ENCODE data around the gene JPT1. TPM values are rescaled to one million over a fixed set of nuclear protein-coding genes. Genes with fewer than 3 reads are reported as not detected.

Gene JPT1
- total RNA-seq, 1 experiment from 2014 or later, result 342 TPM

GRCh38 chr17:75105126-75106080 is 48.9 kb downstream of the JPT1 start:
- ChIA-PET POLR2A (interaction anchor here (0.6 to 1.9 kb wide), 11 partner anchors 9 to 155 kb away, joined by 3 to 7 read pairs (median 3); partner anchors contain the start of gene NUP85), CTCF (interaction anchor here (0.5 to 6.0 kb wide), 23 partner anchors 8 to 485 kb away, joined by 3 to 48 read pairs (median 4); partner anchors contain the start of gene SLC16A5)
- no peaks in the 10 kb centered on the region for H3K27me3 Mint-ChIP-seq (ENCODE audit: insufficient read depth, unreplicated experiment)
- DNase-seq (ENCODE audit: unreplicated experiment), result peak; percentile 60
- TF ChIP-seq, protein P1, sequence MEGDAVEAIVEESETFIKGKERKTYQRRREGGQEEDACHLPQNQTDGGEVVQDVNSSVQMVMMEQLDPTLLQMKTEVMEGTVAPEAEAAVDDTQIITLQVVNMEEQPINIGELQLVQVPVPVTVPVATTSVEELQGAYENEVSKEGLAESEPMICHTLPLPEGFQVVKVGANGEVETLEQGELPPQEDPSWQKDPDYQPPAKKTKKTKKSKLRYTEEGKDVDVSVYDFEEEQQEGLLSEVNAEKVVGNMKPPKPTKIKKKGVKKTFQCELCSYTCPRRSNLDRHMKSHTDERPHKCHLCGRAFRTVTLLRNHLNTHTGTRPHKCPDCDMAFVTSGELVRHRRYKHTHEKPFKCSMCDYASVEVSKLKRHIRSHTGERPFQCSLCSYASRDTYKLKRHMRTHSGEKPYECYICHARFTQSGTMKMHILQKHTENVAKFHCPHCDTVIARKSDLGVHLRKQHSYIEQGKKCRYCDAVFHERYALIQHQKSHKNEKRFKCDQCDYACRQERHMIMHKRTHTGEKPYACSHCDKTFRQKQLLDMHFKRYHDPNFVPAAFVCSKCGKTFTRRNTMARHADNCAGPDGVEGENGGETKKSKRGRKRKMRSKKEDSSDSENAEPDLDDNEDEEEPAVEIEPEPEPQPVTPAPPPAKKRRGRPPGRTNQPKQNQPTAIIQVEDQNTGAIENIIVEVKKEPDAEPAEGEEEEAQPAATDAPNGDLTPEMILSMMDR (IDR thresholded peaks at IDR 0.05; ENCODE audit: unreplicated experiment), result peak; percentile 71
- no TSS peak for BruUV-seq (replicated peaks)
- H3K4me3 Mint-ChIP-seq (ENCODE audit: unreplicated experiment), result no peak overlapping the region
- no peaks in the 10 kb centered on the region for H3K4me1 Mint-ChIP-seq (ENCODE audit: insufficient read depth, unreplicated experiment)
- intact Hi-C loops (cut with micrococcal nuclease), result loop anchor here (1.0 kb wide), 1 partner anchor 35 kb away; no protein-coding TSS in a partner anchor
- no peaks in the 10 kb centered on the region for H3K9me3 Mint-ChIP-seq (ENCODE audit: unreplicated experiment)
- H3K27ac Mint-ChIP-seq (ENCODE audit: low read depth, unreplicated experiment), result no peak overlapping the region
- peaks cover 33% of the 10 kb centered on the region for H3K36me3 Mint-ChIP-seq (ENCODE audit: insufficient read depth, unreplicated experiment)

DNA sequence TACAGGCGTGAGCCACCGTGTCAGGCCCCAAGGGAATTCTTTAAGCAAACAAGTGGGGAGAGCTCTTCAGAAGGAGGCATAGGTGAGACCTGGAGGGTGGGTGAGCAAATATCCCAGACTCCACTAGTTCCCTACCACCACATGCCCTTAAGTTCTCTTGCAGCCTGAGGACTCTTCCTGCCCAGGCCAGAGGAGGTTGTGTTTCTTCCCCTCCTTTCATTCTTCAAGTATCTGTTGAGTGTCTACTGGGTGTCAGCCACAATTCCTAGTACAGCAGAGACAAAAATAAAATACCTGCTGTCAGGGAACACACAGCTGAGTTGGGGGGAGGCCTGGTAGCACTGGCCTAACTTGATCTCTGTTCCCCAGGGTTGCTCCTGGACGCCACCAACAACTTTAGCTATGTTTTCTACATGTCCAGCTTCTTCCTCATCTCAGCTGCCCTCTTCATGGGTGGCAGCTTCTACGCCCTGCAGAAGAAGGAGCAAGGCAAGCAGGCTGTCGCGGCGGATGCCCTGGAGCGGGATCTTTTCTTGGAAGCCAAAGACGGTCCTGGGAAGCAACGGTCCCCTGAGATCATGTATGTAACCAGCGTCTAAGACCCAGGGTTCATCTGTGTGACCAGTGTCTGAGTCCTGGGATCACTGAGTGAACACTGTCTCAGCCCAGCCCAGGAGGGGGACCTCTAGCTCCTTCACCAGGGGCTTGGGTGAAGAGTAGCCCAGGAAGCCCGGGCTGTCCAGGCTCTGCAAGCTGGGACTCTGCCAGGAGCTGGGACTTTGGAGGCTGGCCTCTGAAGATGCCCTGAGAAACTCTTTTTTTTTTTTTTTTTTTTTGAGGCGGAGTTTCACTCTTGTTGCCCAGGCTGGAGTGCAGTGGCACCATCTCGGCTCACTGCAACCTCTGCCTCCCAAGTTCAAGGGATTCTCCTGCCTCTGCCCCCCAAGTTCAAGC is 50.4 kb downstream of the JPT1 start:
- Mint-ChIP-seq H3K27me3 (ENCODE audit: insufficient read depth, unreplicated experiment) (no peaks in the 10 kb centered on the region), H3K9me3 (ENCODE audit: unreplicated experiment) (no peaks in the 10 kb centered on the region), H3K36me3 (ENCODE audit: insufficient read depth, unreplicated experiment) (peaks cover 42% of the 10 kb centered on the region), H3K4me1 (ENCODE audit: insufficient read depth, unreplicated experiment) (no peaks in the 10 kb centered on the region), H3K4me3 (ENCODE audit: unreplicated experiment) (no peak overlapping the region), H3K27ac (ENCODE audit: low read depth, unreplicated experiment) (no peak overlapping the region)
- intact Hi-C loops (cut with micrococcal nuclease), result no loop called here
- CTCF ChIA-PET, result interaction anchor here (0.7 to 6.0 kb wide), 8 partner anchors 10 to 329 kb away, joined by 3 to 48 read pairs (median 4); no protein-coding TSS in a partner anchor
- DNase-seq (ENCODE audit: unreplicated experiment), result no peak
- no TSS peak for BruUV-seq (replicated peaks)
- TF ChIP-seq, protein P1 (IDR thresholded peaks at IDR 0.05; ENCODE audit: unreplicated experiment), result no peak
- POLR2A ChIA-PET, result interaction anchor here (0.6 kb wide), 1 partner anchor 44 kb away, joined by 4 read pairs; no protein-coding TSS in a partner anchor

- no peak overlapping the region for H3K27ac Mint-ChIP-seq (ENCODE audit: low read depth, unreplicated experiment)
- POLR2A ChIA-PET, result interaction anchor here (0.8 to 1.2 kb wide), 2 partner anchors 23 to 52 kb away, joined by 3 read pairs; partner anchors contain the start of gene JPT1
- peaks cover 55% of the 10 kb centered on the region for H3K36me3 Mint-ChIP-seq (ENCODE audit: insufficient read depth, unreplicated experiment)
- no peaks in the 10 kb centered on the region for H3K4me1 Mint-ChIP-seq (ENCODE audit: insufficient read depth, unreplicated experiment)
- H3K4me3 Mint-ChIP-seq (ENCODE audit: unreplicated experiment), result no peak overlapping the region
- intact Hi-C loops (cut with micrococcal nuclease), result no loop called here
- no TSS peak for BruUV-seq (replicated peaks)
- H3K9me3 Mint-ChIP-seq (ENCODE audit: unreplicated experiment), result no peaks in the 10 kb centered on the region
- no peaks in the 10 kb centered on the region for H3K27me3 Mint-ChIP-seq (ENCODE audit: insufficient read depth, unreplicated experiment)
- TF ChIP-seq, protein P1 (IDR thresholded peaks at IDR 0.05; ENCODE audit: unreplicated experiment), result no peak
- DNase-seq (ENCODE audit: unreplicated experiment), result no peak
- CTCF ChIA-PET, result interaction anchor here (0.6 to 6.0 kb wide), 2 partner anchors 32 to 107 kb away, joined by 4 to 48 read pairs; no protein-coding TSS in a partner anchor
Observed at GRCh38 chr17:75102385-75102821, 51.9 kb downstream of the JPT1 start.

All from MCF 10A (cell line).